ENCODE measurements around the gene CARD11. TPM values are rescaled to one million over a fixed set of nuclear protein-coding genes. Genes with fewer than 3 reads are reported as not detected.
A peak's percentile ranks its signal among the peaks of the same experiment; 100 is the strongest.

Gene CARD11
- polyA plus RNA-seq, 1 of the 3 experiments (the other 2 are of a cell fraction) = not detected

DNA sequence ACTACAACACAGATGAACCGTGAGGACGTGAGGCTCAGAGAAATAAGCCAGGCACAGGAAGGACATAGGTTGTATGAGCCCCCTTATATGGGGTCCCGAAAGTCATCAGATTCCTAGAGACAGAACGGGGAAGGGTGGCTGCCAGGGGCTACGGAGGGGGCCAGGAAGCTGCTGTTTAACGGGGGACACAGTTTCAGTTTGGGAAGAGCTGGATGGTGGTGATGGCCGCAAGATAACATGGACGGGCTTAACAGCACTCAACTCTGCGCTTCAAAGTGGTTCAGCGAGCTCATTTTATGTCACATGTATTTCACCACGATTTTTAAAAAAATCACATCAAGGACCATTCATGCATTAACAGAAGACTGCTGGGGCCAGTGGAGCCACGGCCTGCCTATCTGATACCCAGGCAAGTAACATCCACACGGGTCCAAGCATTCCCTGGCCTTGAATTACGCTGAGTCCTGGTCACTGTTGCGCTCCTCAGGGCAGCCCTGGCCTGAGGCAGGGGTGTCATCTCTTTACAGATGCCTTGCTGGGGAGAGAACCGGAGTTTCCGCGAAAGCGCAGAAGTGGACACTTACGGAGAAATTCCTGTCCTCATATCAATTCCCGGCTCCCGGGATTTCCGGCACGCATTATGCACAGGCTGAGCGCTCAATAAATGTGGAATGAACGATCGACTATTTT is 1.5 kb downstream of the CARD11 start (continued):
- TF ChIP-seq, protein P1, sequence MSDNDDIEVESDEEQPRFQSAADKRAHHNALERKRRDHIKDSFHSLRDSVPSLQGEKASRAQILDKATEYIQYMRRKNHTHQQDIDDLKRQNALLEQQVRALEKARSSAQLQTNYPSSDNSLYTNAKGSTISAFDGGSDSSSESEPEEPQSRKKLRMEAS (IDR thresholded peaks at IDR 0.05; ENCODE audit: low read depth) = no peak
- TF ChIP-seq SIN3A (IDR thresholded peaks at IDR 0.05; ENCODE audit: borderline replicate concordance, low read depth, low read length) = no peak
- TF ChIP-seq, protein P2, sequence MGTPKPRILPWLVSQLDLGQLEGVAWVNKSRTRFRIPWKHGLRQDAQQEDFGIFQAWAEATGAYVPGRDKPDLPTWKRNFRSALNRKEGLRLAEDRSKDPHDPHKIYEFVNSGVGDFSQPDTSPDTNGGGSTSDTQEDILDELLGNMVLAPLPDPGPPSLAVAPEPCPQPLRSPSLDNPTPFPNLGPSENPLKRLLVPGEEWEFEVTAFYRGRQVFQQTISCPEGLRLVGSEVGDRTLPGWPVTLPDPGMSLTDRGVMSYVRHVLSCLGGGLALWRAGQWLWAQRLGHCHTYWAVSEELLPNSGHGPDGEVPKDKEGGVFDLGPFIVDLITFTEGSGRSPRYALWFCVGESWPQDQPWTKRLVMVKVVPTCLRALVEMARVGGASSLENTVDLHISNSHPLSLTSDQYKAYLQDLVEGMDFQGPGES (IDR thresholded peaks at IDR 0.05; ENCODE audit: low read depth, low read length) = no peak
- TF ChIP-seq, protein P3, sequence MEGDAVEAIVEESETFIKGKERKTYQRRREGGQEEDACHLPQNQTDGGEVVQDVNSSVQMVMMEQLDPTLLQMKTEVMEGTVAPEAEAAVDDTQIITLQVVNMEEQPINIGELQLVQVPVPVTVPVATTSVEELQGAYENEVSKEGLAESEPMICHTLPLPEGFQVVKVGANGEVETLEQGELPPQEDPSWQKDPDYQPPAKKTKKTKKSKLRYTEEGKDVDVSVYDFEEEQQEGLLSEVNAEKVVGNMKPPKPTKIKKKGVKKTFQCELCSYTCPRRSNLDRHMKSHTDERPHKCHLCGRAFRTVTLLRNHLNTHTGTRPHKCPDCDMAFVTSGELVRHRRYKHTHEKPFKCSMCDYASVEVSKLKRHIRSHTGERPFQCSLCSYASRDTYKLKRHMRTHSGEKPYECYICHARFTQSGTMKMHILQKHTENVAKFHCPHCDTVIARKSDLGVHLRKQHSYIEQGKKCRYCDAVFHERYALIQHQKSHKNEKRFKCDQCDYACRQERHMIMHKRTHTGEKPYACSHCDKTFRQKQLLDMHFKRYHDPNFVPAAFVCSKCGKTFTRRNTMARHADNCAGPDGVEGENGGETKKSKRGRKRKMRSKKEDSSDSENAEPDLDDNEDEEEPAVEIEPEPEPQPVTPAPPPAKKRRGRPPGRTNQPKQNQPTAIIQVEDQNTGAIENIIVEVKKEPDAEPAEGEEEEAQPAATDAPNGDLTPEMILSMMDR (IDR thresholded peaks at IDR 0.05) = no peak

DNA sequence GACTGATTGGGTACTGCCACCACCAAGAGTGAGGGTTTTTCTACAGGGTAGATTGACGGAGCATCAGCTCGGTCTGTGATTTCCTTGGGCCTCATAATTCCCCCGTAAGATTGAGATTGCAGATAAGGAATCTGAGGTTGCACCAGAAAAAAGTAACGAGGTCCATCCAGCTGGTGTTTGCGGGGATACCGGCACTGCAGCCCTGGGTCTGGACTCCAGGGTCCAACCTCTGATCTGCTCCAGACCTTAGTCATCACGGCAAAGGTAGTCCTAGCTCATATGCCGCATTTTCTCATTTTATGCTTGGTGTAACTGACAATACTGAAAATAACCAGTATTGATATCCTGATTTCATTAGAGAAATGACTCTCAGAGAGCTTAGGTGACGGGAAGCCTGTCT is 3.9 kb downstream of the CARD11 start:
- Histone ChIP-seq H4K20me1 (ENCODE audit: insufficient read depth) (no peaks in the 10 kb centered on the region), H3K27me3 (ENCODE audit: insufficient read depth) (no peaks in the 10 kb centered on the region), H3K4me3 (ENCODE audit: low read depth in 2 of 2, low read length in 1 of 2) (no peak overlapping the region), H3K36me3 (replicated peaks in 1 of 2; ENCODE audit: control insufficient read depth in 1 of 2, insufficient read depth in 2 of 2, low read length in 1 of 2) (no peaks in the 10 kb centered on the region), H3K9ac (no peak overlapping the region), H3K9me3 (no peaks in the 10 kb centered on the region), H3K79me2 (ENCODE audit: insufficient read depth) (no peaks in the 10 kb centered on the region), H3K4me1 (ENCODE audit: control insufficient read depth in 1 of 2, insufficient read depth in 2 of 2, low read depth in 1 of 2, low read length in 1 of 2) (no peaks in the 10 kb centered on the region; a peak in 1 of 4 replicates), H3K9me2 (no peaks in the 10 kb centered on the region), H2AFZ (ENCODE audit: low read depth) (no peak overlapping the region), H3K27ac (ENCODE audit: low read depth in 2 of 2, low read length in 1 of 2) (no peak overlapping the region), H3F3A (replicated peaks; ENCODE audit: insufficient read depth) (no peaks in the 10 kb centered on the region), H3K4me2 (no peak overlapping the region)
- ChIA-PET CTCF (interaction anchor here (1.4 to 3.7 kb wide), 4 partner anchors 12 to 153 kb away, joined by 3 to 11 read pairs (median 8); no protein-coding TSS in a partner anchor), POLR2A (no interaction called here)
- TF ChIP-seq CHD2 (IDR thresholded peaks at IDR 0.05; ENCODE audit: low read length, partially characterized antibody) (no peak), TEAD4 (IDR thresholded peaks at IDR 0.05; ENCODE audit: borderline replicate concordance, insufficient read depth) (no peak), GABPA (IDR thresholded peaks at IDR 0.05; ENCODE audit: low read depth) (no peak), FOXM1 (IDR thresholded peaks at IDR 0.05; ENCODE audit: low read depth) (no peak), EP300 (IDR thresholded peaks at IDR 0.05; ENCODE audit: borderline replicate concordance in 1 of 2, low read depth in 1 of 2, low read length in 1 of 2) (no peak), FOSL2 (IDR thresholded peaks at IDR 0.05; ENCODE audit: borderline replicate concordance, low read depth) (no peak), SMC3 (IDR thresholded peaks at IDR 0.05; ENCODE audit: low read depth, low read length) (no peak), RFX5 (IDR thresholded peaks at IDR 0.05; ENCODE audit: low read length) (no peak), GATA2 (CRISPR knock-in tag; IDR thresholded peaks at IDR 0.05) (no peak), MXI1 (IDR thresholded peaks at IDR 0.05; ENCODE audit: low read depth, low read length) (no peak)
- TF ChIP-seq, protein P4, sequence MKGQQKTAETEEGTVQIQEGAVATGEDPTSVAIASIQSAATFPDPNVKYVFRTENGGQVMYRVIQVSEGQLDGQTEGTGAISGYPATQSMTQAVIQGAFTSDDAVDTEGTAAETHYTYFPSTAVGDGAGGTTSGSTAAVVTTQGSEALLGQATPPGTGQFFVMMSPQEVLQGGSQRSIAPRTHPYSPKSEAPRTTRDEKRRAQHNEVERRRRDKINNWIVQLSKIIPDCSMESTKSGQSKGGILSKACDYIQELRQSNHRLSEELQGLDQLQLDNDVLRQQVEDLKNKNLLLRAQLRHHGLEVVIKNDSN (IDR thresholded peaks at IDR 0.05; ENCODE audit: borderline replicate concordance, low read depth) = no peak
- TF ChIP-seq, protein P5, sequence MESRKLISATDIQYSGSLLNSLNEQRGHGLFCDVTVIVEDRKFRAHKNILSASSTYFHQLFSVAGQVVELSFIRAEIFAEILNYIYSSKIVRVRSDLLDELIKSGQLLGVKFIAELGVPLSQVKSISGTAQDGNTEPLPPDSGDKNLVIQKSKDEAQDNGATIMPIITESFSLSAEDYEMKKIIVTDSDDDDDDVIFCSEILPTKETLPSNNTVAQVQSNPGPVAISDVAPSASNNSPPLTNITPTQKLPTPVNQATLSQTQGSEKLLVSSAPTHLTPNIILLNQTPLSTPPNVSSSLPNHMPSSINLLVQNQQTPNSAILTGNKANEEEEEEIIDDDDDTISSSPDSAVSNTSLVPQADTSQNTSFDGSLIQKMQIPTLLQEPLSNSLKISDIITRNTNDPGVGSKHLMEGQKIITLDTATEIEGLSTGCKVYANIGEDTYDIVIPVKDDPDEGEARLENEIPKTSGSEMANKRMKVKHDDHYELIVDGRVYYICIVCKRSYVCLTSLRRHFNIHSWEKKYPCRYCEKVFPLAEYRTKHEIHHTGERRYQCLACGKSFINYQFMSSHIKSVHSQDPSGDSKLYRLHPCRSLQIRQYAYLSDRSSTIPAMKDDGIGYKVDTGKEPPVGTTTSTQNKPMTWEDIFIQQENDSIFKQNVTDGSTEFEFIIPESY (IDR thresholded peaks at IDR 0.05; ENCODE audit: borderline replicate concordance, low read depth) = no peak
- TF ChIP-seq, protein P6, sequence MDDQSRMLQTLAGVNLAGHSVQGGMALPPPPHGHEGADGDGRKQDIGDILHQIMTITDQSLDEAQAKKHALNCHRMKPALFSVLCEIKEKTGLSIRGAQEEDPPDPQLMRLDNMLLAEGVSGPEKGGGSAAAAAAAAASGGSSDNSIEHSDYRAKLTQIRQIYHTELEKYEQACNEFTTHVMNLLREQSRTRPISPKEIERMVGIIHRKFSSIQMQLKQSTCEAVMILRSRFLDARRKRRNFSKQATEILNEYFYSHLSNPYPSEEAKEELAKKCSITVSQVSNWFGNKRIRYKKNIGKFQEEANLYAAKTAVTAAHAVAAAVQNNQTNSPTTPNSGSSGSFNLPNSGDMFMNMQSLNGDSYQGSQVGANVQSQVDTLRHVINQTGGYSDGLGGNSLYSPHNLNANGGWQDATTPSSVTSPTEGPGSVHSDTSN (IDR thresholded peaks at IDR 0.05) = no peak
- TF ChIP-seq, protein P3 (IDR thresholded peaks at IDR 0.05) = no peak
- TF ChIP-seq, protein P1 (IDR thresholded peaks at IDR 0.05; ENCODE audit: low read depth) = no peak
- TF ChIP-seq, protein P2 (IDR thresholded peaks at IDR 0.05; ENCODE audit: low read depth, low read length) = no peak
- WGBS (ENCODE audit: low lambda C conversion rate) = 69% methylated on average over 9 of the region's 9 CpGs
- DNase-seq = peak; percentile 30

Measured in SK-N-SH (cell line).